ENCODE results near the gene HIPK4.
"Not testable (repeated sequence)": the region's sequence is repeated elsewhere in the genome, so short reads cannot be mapped to it uniquely, and the experiment has no call there.

Gene HIPK4

DNA sequence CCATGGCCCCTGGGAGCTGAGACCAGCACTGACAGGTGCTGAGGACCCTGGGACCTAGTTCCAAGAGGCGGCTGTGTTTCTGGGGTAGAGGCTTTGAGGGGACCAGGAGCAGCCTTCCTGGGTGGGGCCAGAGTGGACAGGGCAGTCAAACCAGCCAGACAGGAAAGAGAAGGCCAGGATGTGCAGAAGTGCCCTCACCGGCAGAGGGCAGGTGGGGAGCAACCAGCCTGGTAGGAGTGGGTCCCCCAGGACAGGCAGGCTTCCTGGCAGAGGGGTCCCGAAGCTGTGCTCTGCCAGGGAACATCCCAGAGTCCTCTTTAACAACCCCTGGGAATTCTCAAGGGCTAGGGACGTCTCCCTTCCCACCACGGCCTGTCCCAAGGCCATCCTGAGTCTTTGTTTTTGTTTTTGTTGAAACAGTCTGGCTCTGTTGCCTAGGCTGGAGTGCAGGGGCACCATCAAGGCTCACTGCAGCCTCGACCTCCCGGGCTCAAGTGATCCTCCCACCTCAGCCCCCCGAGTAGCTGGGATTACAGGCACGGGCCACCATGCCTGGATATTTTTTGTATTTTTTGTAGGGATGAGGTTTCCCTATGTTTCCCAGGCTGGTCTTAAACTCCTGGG is 3.0 kb upstream of the HIPK4 start:
- DNase-seq = no peak

DNA sequence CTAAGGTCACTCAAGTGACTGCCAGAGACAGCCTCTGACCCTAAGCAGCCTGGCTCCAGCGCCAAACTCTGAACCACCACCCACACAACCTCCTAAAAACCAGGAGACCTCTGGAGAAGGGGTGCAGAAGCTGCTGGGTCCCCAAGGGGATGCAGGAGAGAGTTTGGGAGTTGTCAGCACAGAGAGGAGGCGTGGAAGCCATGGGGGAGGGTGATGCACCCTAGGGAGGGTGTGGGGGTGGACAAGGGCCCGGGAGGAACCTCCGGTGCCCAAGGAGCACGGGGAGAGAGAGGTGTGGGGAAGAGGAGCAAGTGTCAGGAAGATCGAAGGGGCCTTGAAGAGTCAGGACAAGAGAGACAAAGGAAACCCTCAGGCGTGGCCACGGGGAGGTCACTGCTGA is 2.1 kb upstream of the HIPK4 start:
- DNase-seq = no peak

DNA sequence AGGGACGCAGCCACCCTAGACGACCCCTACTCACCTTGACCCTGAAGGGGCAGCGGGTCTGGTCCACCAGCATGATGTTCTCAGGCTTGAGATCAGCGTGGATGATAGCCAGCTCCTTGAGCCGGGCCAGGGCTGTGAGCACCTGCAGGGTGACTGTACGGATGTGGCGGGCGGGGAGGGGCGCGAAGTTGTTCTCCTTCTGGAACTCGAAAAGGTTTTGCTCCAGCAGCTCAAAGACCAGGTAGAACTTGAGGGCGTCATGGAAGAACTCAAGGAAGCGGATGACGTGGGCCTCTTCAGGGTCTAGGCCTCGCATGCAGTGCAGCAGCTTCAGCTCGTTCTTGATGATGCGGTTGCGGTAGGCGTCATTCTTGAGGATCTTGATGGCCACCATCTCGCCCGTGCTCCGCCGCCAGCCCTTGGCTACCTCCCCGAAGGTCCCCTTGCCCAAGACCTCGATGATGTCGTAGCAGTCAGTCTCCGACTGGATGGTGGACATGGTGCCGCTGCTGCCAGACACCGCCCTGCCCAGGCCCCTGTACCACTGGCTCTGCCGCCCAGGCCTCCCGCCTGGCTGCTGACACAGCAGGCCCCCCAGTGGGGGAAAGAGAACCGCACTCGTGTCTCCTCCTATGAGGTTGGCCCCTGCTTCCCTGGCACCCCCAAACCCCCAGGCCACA is 437 bp downstream of the HIPK4 start:
- no peak for DNase-seq

DNA sequence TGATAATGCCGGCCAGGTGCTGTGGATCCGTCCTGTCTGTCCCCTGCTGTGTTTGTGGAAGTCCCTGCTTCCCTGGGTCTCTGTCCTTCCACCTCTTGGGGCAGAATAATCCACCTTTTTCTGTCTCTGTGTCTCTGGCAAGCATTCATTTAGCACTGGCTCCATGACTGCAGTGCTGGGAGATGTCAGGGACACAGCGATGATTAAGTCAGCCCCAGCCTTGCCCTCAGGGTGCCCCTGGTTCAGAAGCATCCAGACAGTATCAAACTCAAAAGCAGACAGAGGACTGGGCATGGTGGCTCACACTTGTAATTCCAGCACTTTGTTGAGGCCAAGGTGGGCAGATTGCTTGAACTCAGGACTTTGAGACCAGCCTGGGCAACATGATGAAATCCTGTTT is 1.5 kb downstream of the HIPK4 start:
- DNase-seq = no peak

DNA sequence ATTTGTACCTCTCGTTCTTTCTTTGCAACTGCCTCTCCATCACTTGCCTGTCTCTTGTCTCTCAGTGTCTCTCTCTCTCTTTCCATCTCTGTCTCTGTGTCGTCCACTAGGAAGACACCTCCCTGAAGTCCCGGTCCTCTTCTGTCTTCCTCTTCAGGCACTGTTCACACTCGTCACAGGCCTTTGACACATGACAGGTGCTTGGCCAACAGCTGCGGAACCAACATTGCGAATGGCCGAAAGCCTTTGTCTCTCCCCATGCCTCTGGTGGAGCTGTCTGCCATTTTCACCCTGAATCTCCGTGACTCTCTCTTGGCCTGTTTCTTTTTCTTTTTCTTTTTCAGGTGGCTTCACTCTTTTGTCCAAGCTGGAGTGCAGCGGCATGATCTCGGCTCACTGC is 2.8 kb downstream of the HIPK4 start:
- DNase-seq = no peak

DNA sequence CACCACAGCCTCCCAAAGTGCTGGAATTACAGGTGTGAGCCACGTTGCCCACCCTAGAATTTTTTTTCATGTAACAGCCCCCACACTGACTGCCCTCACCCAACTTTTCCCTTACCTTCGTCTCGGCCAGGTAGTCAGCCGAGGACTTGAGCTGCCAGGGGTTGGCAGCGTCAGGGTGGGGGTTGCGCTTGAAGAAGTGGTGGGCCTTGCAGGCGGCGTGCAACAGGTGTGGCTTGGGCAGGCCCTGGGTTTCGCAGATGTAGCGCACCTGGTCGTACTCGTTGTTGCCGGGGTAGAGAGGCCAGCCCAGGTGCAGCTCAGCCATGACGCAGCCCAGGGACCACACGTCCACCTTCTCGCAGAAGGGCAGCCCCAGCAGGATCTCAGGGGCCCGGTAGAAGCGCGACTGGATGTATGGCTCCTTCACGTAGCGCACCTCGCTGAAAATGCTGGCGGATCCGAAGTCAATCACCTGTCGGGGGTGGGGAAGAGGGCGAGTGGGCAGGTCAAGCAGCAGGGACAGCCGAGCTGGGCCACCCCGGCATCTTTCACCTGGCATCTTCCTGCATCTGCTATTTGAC is 6.2 kb downstream of the HIPK4 start:
- DNase-seq = no peak

DNA sequence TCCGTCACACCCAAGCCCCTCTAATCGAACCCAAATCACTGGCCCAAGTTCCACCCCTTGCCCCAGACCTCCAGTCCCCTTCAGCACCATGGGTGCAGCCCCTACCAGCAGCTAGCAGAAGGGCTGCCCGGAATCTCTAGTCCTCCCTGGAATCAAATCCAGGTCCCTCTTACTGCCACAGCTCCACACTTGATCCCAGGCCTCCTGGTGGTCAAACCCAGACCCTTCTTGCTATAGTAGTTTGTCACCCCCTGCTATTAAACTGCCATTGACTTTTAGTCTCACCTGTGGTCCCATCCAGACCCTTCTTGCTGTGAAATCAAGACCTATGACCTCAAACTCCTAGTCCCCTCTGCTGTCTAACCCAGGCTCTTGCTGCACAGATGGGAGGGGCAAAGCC is 8.7 kb downstream of the HIPK4 start:
- DNase-seq = no peak

DNA sequence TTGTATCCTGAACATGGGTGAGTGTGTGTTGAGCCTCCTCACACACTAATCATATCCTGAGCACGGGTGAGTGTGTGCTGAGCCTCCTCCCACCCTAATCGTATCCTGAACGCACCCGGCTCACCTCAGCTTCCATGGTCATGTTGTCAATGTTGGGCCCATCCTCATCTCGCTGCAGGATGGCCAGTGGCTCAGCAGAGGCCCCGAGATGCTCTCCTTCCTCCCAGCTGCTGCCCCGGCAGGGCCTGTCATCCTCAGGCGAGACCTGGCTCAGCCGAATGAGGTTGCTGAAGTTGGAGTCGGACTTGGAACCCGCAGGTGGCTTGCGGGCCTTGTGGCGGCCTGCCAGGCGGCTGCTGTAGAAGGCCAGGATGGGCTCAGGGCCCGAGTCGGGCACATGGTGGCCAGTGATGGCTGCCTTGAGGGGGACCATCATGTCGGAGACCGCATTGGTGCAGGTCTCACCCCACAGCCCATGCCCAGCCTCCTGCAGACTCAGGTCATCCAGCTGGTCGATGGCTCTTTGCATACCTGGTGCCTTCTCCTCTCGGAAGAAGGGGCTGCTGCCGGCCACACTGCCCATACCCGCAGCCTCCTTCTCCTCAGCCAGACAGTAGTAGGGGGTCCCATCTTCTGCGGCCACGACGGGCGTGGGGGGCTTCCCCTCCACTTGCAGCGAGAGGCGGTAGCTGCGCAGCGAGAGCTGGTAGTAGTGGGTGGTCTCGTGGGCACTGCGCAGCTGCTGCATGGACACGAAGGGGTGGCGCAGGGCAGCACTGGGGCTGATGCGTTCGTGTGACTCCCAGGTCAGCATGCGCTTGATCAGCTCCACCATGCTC is 9.6 kb downstream of the HIPK4 start:
- no peak for DNase-seq

DNA sequence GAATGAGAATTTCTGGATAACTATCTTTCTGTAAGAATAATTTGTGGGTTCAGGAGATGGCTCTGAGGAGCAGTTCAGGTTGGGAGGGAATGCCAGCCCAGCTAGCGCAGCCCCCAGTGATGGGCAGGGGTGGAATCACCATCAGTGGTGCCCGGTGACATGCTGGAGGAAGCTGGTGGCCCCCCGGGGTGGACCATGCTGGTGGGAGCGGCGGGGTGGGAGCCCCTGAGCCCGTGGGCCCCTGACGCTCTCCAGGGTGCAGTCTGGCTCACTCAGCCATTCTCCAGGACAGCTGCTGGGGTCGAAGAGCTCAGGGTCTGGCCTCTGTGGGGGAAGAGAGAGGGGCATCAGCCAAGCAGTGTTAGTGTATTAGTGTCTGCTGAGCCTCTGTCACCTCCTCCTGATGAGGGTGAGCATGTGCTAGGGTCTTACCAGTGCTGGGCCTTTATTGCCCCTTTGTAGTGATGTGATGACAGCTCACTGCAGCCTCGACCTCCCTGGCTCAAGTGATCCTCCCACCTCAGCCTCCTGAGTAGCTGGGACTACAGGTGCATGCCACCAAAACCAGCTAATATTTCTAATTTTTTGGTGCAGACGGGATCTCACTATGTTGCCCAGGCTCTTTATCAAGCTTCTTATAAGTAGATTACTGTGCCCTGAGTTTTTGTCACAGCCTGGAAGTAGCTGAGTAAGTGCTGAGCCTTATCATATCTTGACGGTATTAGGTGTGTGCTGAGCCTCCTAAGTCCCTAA is 10.4 kb downstream of the HIPK4 start:
- no peak for DNase-seq

DNA sequence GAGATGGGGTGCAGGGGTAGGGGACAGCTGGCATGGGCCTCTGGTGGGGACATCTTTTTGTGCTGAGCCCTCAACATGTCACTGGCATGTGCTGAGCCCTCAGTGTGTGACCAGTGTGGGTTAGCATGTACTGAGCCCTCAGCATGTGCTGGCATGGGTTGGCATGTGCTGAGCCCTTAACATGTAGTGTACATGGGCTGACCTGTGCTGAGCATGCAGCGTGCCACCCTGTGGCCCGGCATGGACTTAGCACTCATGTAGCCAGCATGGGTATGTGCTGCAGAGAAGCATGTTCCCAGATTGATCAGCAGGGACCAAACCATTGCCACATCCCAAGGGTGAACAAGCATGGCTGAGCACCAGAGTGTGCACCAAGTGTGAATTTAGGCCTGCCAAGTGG is 11.5 kb downstream of the HIPK4 start:
- no peak for DNase-seq

DNA sequence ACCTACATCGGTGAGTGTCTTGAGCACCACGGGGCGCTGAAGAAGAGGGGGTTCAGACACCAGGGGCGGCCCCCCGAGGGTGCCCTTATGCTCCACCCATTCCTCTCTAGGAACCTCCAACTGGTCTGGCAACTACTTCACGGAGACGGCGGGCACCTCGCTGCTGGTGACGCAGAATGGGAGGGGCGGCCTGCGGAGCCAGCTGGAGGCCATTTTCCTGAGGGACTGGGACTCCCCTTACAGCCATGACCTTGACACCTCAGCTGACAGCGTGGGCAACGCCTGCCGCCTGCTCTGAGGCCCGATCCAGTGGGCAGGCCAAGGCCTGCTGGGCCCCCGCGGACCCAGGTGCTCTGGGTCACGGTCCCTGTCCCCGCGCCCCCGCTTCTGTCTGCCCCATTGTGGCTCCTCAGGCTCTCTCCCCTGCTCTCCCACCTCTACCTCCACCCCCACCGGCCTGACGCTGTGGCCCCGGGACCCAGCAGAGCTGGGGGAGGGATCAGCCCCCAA is 12.1 kb downstream of the HIPK4 start:
- DNase-seq = no peak

DNA sequence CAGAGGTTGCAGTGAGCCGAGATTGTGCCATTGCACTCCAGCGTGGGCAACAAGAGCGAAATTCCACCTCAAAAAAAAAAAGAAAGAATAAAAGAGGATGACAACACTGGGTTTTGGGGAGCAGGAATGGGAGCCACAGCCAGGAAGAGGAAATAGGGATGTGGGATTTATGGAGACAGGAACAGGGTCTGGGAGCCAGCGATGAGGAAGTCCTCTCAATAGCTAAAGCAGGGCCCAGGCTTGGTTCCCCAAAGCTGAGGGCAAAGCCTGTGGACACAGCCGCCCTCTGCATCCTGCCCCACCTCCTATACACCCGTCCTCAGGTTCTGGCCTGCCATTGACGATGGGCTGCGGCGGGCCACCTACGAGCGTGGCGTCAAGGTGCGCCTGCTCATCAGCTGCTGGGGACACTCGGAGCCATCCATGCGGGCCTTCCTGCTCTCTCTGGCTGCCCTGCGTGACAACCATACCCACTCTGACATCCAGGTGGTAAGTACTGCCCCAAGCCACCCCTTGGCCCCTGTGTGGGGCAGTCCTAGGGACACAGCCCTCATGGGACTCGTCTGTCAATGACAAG is 13.6 kb downstream of the HIPK4 start:
- DNase-seq = no peak

DNA sequence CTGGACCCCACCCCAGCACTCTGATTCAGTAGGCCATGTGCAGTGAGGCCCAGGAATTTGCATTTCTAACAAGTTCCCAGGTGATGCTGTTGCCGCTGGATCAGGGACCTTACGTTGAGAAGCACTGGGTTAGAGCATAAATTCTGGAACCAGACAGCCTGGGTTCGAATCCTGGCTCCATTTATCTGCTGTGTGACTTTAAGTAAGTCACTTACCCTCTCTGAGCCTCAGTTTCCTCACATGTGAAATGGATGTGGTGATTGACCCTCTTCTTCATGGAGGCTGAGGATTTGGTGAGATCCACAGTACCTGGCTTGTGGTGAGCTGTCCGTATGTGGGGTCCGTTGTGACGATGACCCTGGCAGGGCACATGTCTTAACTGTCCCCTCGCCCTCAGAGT is 15.9 kb downstream of the HIPK4 start:
- no peak for DNase-seq

DNA sequence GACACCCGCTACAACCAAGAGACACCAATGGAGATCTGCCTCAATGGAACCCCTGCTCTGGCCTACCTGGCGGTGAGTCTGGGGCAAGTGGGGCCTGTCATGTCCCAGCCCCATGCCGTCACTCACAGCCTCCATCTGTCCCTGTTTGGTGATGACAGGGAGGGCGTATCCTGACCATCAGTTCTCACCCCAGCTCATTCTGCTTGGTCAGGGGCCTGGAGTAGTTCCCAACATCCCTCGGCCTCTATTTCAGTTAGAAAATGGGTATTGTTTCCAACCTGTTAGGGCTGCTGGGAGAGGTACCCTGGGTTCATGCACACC is 18.2 kb downstream of the HIPK4 start:
- no peak for DNase-seq

DNA sequence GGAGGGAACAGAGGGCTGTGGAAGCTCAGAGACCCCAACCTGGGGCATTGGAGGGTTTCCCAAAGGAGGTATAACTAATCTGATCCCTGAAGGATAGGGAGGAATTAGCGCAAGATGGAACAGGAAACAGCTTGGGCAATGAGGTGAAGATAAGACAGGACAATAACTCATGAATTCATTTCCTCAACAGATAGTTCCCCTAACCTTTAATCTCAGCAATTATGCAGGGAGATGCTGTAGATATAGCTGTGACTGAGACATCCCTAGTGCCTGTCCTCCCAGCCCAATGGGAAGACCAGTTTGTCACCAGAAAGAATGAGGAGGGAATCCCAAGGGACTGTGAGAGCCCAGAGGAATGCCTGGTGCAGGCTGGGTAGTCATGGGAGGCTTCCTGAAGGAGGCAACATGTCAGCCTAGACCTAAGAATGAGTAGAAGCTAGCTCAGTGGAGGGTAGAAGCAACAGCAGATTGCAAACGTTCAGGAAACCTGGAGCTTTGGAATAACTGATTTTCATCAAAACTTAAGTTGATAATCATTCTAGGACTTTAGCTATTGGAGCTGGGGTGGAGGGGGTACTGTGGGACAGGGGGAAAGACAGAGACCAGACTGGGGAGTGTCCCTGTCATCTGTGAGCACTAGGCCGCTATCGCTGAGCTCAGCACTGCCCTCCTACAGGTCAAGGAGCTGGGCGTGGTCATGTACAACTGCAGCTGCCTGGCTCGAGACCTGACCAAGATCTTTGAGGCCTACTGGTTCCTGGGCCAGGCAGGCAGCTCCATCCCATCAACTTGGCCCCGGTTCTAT is 18.8 kb downstream of the HIPK4 start:
- DNase-seq = peak; percentile 7

DNA sequence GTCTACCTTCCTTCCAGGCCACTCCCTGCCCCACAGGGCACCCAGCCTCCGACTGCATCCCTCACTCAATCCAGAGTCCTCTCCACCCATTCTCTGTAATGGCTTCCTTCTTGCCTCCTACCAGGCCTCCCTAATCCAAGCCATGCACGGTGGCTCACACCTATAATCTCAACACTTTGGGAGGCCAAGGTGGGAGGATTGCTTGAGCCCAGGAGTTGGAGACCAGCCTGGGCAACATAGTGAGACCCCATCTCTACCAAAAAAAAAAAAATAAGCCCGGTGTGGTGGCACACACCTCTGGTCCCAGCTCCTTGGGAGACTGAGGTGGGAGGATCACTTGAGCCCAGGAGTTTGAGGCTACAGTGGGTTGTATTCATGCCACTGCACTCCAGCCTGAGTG is 19.7 kb downstream of the HIPK4 start:
- not testable (repeated sequence) for DNase-seq

DNA sequence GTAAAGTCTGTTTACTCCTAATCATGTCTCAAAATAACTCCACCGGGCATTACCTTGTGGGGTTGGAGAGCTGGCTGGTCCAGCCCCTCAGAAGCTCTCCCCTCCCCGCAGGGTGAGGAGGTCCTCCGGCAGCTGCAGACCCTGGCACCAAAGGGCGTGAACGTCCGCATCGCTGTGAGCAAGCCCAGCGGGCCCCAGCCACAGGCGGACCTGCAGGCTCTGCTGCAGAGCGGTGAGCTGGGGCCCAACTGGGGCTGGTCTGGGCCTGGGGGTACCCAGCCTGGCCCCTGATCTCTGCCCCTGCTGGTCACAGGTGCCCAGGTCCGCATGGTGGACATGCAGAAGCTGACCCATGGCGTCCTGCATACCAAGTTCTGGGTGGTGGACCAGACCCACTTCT is 20.2 kb downstream of the HIPK4 start:
- no peak for DNase-seq

DNA sequence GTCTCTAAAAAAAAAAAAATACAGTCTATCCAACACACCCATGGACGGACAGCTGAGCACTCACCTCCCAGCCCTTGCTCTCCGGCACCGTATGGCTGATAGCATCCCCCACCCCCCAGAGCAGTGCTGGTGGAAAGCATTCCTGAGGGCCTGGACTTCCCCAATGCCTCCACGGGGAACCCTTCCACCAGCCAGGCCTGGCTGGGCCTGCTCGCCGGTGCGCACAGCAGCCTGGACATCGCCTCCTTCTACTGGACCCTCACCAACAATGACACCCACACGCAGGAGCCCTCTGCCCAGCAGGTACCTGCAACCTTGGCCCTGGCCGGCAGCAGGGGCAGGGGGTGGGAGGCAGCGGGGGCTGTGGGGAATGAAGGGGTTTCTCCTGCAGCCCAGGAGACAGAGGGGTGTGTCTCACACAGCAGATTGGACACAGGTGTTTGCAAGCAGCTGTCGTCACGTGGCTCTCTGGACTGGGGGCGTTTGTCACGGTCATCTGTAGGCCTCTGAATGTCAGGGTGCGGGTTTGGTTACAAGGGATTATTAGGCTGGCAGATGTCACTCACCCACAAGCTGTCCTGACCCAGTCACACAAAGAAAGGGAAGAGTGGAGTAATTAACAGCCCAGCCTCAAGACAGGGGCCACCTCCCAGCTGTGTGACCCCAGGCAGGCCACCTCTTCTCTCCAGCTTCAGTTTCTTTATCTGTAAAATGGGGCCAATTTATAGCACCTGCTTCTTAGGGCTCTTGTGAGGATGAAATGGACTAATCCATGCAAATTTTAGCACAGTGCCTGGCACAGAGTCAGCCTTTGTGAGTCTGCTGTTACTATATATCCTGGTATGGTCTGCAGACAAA is 22.2 kb downstream of the HIPK4 start:
- no peak for DNase-seq

DNA sequence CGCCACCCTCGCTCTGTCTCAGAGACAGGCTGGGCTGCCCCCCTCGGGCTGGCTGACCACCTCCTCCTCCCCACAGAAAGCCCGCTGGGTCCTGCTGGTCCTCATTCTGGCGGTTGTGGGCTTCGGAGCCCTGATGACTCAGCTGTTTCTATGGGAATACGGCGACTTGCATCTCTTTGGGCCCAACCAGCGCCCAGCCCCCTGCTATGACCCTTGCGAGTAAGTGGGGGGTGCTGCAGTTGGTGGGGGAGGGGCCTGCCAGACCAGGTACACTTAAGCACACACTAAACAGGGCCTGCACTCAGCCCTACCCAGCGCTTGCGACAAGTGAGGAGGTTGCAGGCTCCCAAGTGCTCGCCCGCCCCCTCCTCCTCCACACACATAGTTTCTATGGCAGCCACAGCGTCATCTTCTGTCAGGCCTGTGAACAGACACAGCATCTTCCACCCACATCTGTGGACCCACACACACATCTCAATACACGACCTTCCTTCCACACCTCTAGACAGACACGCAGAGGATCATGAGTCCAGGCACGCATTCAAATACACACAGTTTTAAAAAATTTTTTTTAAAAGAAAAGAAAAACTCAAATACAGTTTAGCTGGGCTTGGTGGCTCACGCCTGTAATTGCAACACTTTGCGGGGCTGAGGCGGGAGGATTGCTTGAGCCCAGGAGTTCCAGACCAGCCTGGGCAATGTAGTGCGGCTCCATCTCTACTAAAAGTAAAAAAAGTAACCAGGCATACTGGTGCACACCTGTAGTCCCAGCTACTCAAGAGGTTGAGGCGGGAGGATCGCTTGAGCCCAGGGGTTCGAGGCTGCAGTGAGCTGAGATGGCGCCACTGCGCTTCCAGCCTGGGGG is 23.1 kb downstream of the HIPK4 start:
- no peak for DNase-seq

All from GF-D8 (cell line).